ENCODE measurements around the gene SMC5.

GRCh38 chr9:70217029-70217428, 41.7 kb upstream of the SMC5 start:
- no peak for TF ChIP-seq CTCF (IDR thresholded peaks at IDR 0.05; ENCODE audit: low read depth, low read length)
- TF ChIP-seq EZH2phosphoT487 (IDR thresholded peaks at IDR 0.05; ENCODE audit: low read depth) = no peak
